HEK293T (cell line): ENCODE results near the gene RFX3.

ENCODE experiments used
- CTCF ChIA-PET: fragments of 350-600 bp; formaldehyde crosslinking; extraction: SDS; loops from one replicate; lab custom pipeline; 2021; ENCODE audit warnings: antibody characterized with exemption, inconsistent platforms; lab: Yijun Ruan, JAX
- POLR2A ChIA-PET: fragments of 350-600 bp; formaldehyde crosslinking; extraction: SDS; loops from one replicate; lab custom pipeline; 2020; ENCODE audit warnings: antibody characterized with exemption, inconsistent platforms; lab: Yijun Ruan, JAX
- DNase-seq: peaks from one replicate; pipeline ENCODE4 v3.0.0; 2012; ENCODE audit warnings: mixed read lengths; ENCODE audit errors: extremely low spot score
- ARNT ChIP-seq: fragments of 450-650 bp; IDR thresholded peaks from 2 replicates; pipeline ENCODE4 v1.6.1; 2017; ENCODE audit warnings: mild to moderate bottlenecking
- BHLHE40 ChIP-seq: fragments of 450-650 bp; IDR thresholded peaks from 2 replicates; pipeline ENCODE4 v1.6.1; 2016; ENCODE audit warnings: mild to moderate bottlenecking, moderate library complexity, borderline replicate concordance
- CTBP1 ChIP-seq: fragments of 450-650 bp; IDR thresholded peaks from 2 replicates; pipeline ENCODE4 v1.6.1; 2016; ENCODE audit warnings: borderline replicate concordance
- ELF4 ChIP-seq: fragments of 450-650 bp; IDR thresholded peaks from 2 replicates; pipeline ENCODE4 v1.6.1; 2017; ENCODE audit warnings: antibody characterized with exemption
- FOXA1 ChIP-seq: fragments of 450-650 bp; IDR thresholded peaks from 2 replicates; pipeline ENCODE4 v1.6.1; 2016; ENCODE audit warnings: mild to moderate bottlenecking
- FOXK2 ChIP-seq: fragments of 450-650 bp; IDR thresholded peaks from 2 replicates; pipeline ENCODE4 v1.6.1; 2016; ENCODE audit warnings: mild to moderate bottlenecking
- FOXM1 ChIP-seq: fragments of 450-650 bp; IDR thresholded peaks from 2 replicates; pipeline ENCODE4 v1.6.1; 2017; ENCODE audit warnings: mild to moderate bottlenecking, borderline replicate concordance
- HDGF ChIP-seq: fragments of 450-650 bp; IDR thresholded peaks from 2 replicates; pipeline ENCODE4 v1.6.1; 2017; ENCODE audit warnings: antibody characterized with exemption, borderline replicate concordance
- L3MBTL2 ChIP-seq: fragments of 450-650 bp; conservative IDR thresholded peaks from 2 replicates; pipeline ENCODE4 v1.6.1; 2016; ENCODE audit warnings: mild to moderate bottlenecking
- LEF1 ChIP-seq: fragments of 450-650 bp; IDR thresholded peaks from 2 replicates; pipeline ENCODE4 v1.6.1; 2017; ENCODE audit warnings: mild to moderate bottlenecking, borderline replicate concordance
- NFRKB ChIP-seq: fragments of 450-650 bp; IDR thresholded peaks from 2 replicates; pipeline ENCODE4 v1.6.1; 2016; ENCODE audit warnings: mild to moderate bottlenecking, moderate library complexity
- PKNOX1 ChIP-seq: fragments of 450-650 bp; IDR thresholded peaks from 2 replicates; pipeline ENCODE4 v1.6.1; 2016
- SP1 ChIP-seq: fragments of 450-650 bp; IDR thresholded peaks from 2 replicates; pipeline ENCODE4 v1.6.1; 2017
- SUZ12 ChIP-seq: fragments of 450-650 bp; IDR thresholded peaks from 2 replicates; pipeline ENCODE4 v1.6.1; 2016; ENCODE audit warnings: mild to moderate bottlenecking
- TARDBP ChIP-seq: fragments of 450-650 bp; IDR thresholded peaks from 2 replicates; pipeline ENCODE4 v1.6.1; 2016
- ZNF384 ChIP-seq: fragments of 450-650 bp; IDR thresholded peaks from 2 replicates; pipeline ENCODE4 v1.6.1; 2016

The RFX3 gene

GRCh38 chr9:3525836-3526164 is at the start of gene RFX3:
Gene RFX3 (minus strand): TSS chr9:3526001. CDS start chr9:3395588, 130,413 bp downstream.
- CTCF ChIA-PET: no interaction called here

GRCh38 chr9:3571500-3571899 is 45.7 kb upstream of the RFX3 start:
- no peak for TF ChIP-seq L3MBTL2
- TF ChIP-seq CTBP1: no peak
- TF ChIP-seq ARNT: no peak
- TF ChIP-seq PKNOX1: no peak
- TF ChIP-seq ELF4: no peak
- TF ChIP-seq TARDBP: no peak
- no peak for TF ChIP-seq LEF1
- POLR2A ChIA-PET: no interaction called here
- DNase-seq: no peak
- CTCF ChIA-PET: no interaction called here

More at GRCh38 chr9:3525836-3526164, at the start of gene RFX3:
- POLR2A ChIA-PET: interaction anchor here (0.8 to 3.3 kb wide), 12 partner anchors 10 to 682 kb away, joined by 3 to 24 read pairs (median 6); partner anchors contain the start of gene PUM3
- peak; percentile 64 for DNase-seq
- TF ChIP-seq PKNOX1 (peak; percentile 95), SP1 (no peak), LEF1 (no peak)

GRCh38 chr9:3569529-3569928 is 43.7 kb upstream of the RFX3 start:
- TF ChIP-seq ARNT (no peak), HDGF (no peak), TARDBP (no peak), LEF1 (no peak)
- POLR2A ChIA-PET: no interaction called here
- CTCF ChIA-PET: no interaction called here
- no peak for DNase-seq

- CTCF ChIA-PET: interaction anchor here (0.6 kb wide), 1 partner anchor 63 kb away, joined by 8 read pairs; no protein-coding TSS in a partner anchor
- POLR2A ChIA-PET: no interaction called here
- no peak for DNase-seq
- TF ChIP-seq NFRKB: no peak
- no peak for TF ChIP-seq FOXA1
These were observed 42.2 kb upstream of the RFX3 start for GRCh38 chr9:3567988-3568387.

- POLR2A ChIA-PET: no interaction called here
- DNase-seq: no peak
- TF ChIP-seq CTBP1 (no peak), HDGF (no peak), ELF4 (no peak), SUZ12 (no peak), FOXK2 (no peak), NFRKB (no peak), FOXA1 (no peak), L3MBTL2 (no peak), ZNF384 (no peak)
- CTCF ChIA-PET: no interaction called here
These were observed 27.4 kb upstream of the RFX3 start for GRCh38 chr9:3553076-3553765.

GRCh38 chr9:3549225-3549624 is 23.4 kb upstream of the RFX3 start:
- CTCF ChIA-PET: no interaction called here
- DNase-seq: no peak
- TF ChIP-seq SUZ12 (no peak), CTBP1 (no peak), HDGF (no peak), SP1 (no peak), PKNOX1 (no peak), FOXK2 (no peak), FOXA1 (no peak), ARNT (no peak), ELF4 (no peak), LEF1 (no peak), BHLHE40 (no peak), TARDBP (no peak), ZNF384 (no peak), FOXM1 (no peak), NFRKB (no peak), L3MBTL2 (no peak)
- POLR2A ChIA-PET: no interaction called here

- TF ChIP-seq HDGF: no peak
- TF ChIP-seq LEF1: no peak
- TF ChIP-seq PKNOX1: no peak
- no peak for TF ChIP-seq ZNF384
- no peak for TF ChIP-seq NFRKB
- TF ChIP-seq CTBP1: no peak
- no peak for TF ChIP-seq ARNT
- no peak for TF ChIP-seq ELF4
- TF ChIP-seq SP1: no peak
- DNase-seq: no peak
- ChIA-PET CTCF (no interaction called here), POLR2A (no interaction called here)
These were observed 22.8 kb upstream of the RFX3 start for GRCh38 chr9:3548648-3549047.
